ENCODE measurements around the gene HMGCS2. TPM values are rescaled to one million over a fixed set of nuclear protein-coding genes. Genes with fewer than 3 reads are reported as not detected.

The HMGCS2 gene
- total RNA-seq, 1 experiment from 2014 or later: not detected

DNA sequence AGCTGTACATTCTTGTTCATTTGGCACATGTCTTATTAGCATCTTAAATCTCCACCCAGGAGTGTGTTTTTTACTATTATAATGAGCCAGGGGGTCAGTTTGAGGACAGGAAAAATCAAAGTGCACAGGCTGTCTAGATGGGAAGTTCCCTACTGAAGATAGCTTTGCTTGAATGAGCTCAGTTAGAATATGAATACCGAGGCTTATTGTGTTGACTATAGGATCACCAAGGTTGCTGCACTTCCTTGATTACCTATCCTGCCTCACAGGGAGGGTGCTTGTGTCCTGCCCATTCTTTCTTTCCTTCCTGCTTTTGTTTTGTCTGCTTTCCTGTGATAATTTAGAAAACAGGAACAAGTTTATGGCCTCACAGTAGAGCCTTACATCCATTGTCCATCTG lies 40.7 kb downstream of the HMGCS2 start:
- H3F3A ChIP-seq (ENCODE audit: insufficient read depth, low read depth): peaks cover 43% of the 10 kb centered on the region
- peaks cover 92% of the 10 kb centered on the region for H4K20me1 ChIP-seq (ENCODE audit: insufficient read depth)
- TF ChIP-seq, protein P1, sequence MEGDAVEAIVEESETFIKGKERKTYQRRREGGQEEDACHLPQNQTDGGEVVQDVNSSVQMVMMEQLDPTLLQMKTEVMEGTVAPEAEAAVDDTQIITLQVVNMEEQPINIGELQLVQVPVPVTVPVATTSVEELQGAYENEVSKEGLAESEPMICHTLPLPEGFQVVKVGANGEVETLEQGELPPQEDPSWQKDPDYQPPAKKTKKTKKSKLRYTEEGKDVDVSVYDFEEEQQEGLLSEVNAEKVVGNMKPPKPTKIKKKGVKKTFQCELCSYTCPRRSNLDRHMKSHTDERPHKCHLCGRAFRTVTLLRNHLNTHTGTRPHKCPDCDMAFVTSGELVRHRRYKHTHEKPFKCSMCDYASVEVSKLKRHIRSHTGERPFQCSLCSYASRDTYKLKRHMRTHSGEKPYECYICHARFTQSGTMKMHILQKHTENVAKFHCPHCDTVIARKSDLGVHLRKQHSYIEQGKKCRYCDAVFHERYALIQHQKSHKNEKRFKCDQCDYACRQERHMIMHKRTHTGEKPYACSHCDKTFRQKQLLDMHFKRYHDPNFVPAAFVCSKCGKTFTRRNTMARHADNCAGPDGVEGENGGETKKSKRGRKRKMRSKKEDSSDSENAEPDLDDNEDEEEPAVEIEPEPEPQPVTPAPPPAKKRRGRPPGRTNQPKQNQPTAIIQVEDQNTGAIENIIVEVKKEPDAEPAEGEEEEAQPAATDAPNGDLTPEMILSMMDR (conservative IDR thresholded peaks at IDR 0.05): no peak
- no peak for TF ChIP-seq EZH2 (IDR thresholded peaks at IDR 0.05; ENCODE audit: low read depth)
- no TSS peak for BruUV-seq (replicated peaks)
- H3K36me3 ChIP-seq (ENCODE audit: low read depth): peaks cover 80% of the 10 kb centered on the region
- H3K9me2 ChIP-seq (ENCODE audit: insufficient read depth): no peaks in the 10 kb centered on the region
- CTCF ChIA-PET: no interaction called here
- H3K27me3 ChIP-seq (ENCODE audit: insufficient read depth, low read depth): no peaks in the 10 kb centered on the region
- POLR2A ChIA-PET (ENCODE audit: unreplicated experiment): interaction anchor here (0.6 kb wide), 1 partner anchor 46 kb away, joined by 3 read pairs; no protein-coding TSS in a partner anchor
- no peak for DNase-seq
- intact Hi-C loops (cut with micrococcal nuclease; ENCODE audit: unreplicated experiment): no loop called here
- H2AFZ ChIP-seq: no peak overlapping the region
- peaks cover 50% of the 10 kb centered on the region for H3K4me1 ChIP-seq (replicated peaks; ENCODE audit: insufficient read depth)
- peaks cover 18% of the 10 kb centered on the region for H3K79me2 ChIP-seq (ENCODE audit: low read depth)
- no peak overlapping the region for H3K4me3 ChIP-seq
- no peak overlapping the region for H3K27ac ChIP-seq
- H3K4me2 ChIP-seq: no peak overlapping the region
- no peaks in the 10 kb centered on the region for H3K9me3 ChIP-seq (ENCODE audit: insufficient read depth, low read depth)

DNA sequence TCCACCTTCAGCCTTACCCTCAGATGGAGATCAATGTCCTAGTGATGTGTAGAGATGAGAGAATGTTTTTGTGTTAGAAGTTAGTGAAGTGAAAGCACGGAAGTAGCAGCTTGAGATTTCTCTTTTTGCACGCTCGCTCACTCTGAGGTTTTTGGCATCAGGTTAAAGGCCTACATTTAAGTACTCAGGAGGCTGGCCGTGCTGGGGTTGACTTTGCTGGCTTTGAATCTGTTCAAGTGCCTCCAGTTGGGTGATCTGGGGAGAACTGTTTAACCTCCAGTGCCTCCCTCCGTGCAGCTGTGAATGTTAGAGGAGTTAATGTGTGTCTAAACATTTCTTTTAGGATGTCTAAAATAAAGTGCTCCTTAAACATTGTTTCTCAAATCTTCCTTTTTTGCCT lies 43.1 kb downstream of the HMGCS2 start:
- no TSS peak for BruUV-seq (replicated peaks)
- CTCF ChIA-PET: no interaction called here
- Histone ChIP-seq H3K27ac (no peak overlapping the region), H4K20me1 (ENCODE audit: insufficient read depth) (peaks cover 93% of the 10 kb centered on the region), H3F3A (ENCODE audit: insufficient read depth, low read depth) (peaks cover 28% of the 10 kb centered on the region), H3K9me2 (ENCODE audit: insufficient read depth) (no peaks in the 10 kb centered on the region), H3K36me3 (ENCODE audit: low read depth) (peaks cover 83% of the 10 kb centered on the region), H3K9me3 (ENCODE audit: insufficient read depth, low read depth) (no peaks in the 10 kb centered on the region), H3K79me2 (ENCODE audit: low read depth) (peaks cover 18% of the 10 kb centered on the region), H3K27me3 (ENCODE audit: insufficient read depth, low read depth) (no peaks in the 10 kb centered on the region), H3K4me2 (no peak overlapping the region), H3K4me3 (no peak overlapping the region), H3K4me1 (replicated peaks; ENCODE audit: insufficient read depth) (peaks cover 29% of the 10 kb centered on the region), H2AFZ (no peak overlapping the region)
- DNase-seq: no peak
- POLR2A ChIA-PET (ENCODE audit: unreplicated experiment): interaction anchor here (0.7 kb wide), 1 partner anchor 178 kb away, joined by 3 read pairs; no protein-coding TSS in a partner anchor
- TF ChIP-seq EZH2 (IDR thresholded peaks at IDR 0.05; ENCODE audit: low read depth): no peak
- TF ChIP-seq, protein P1 (conservative IDR thresholded peaks at IDR 0.05): no peak
- intact Hi-C loops (cut with micrococcal nuclease; ENCODE audit: unreplicated experiment): no loop called here

DNA sequence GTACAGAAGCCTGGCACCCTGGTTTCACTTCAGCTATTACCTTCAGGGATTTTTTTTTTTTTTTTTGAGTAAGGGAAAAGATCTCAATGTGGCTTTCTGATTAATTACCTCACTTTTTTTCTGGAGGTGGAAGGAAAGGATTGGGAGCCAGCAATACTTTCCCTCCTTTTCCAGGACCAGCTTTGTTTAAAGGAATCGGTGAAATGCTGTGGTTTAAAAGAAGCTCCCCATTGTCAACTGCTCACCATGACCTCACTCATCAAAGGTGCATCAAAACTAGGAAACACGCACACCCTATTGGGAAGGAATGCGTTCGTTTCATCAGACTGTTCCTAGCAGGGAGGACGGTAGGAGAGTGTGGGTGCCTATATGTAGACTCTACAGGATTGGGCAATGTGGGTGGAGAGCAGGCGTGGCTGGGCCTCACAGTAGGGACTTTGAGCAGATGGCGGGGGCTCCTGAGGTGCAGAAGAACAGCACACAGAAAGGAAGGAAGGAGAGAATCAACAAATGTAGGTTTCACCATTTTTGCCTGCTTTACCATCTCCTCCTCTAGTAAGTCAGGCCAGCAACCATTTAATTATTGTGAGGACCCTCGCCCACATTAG lies 44.0 kb downstream of the HMGCS2 start:
- TF ChIP-seq, protein P1 (conservative IDR thresholded peaks at IDR 0.05): no peak
- H3K9me3 ChIP-seq (ENCODE audit: insufficient read depth, low read depth): no peaks in the 10 kb centered on the region
- no peaks in the 10 kb centered on the region for H3K27me3 ChIP-seq (ENCODE audit: insufficient read depth, low read depth)
- BruUV-seq (replicated peaks): no TSS peak
- peaks cover 83% of the 10 kb centered on the region for H3K36me3 ChIP-seq (ENCODE audit: low read depth)
- H4K20me1 ChIP-seq (ENCODE audit: insufficient read depth): peaks cover 93% of the 10 kb centered on the region
- H2AFZ ChIP-seq: no peak overlapping the region
- H3K79me2 ChIP-seq (ENCODE audit: low read depth): peaks cover 27% of the 10 kb centered on the region
- no peak overlapping the region for H3K4me2 ChIP-seq
- ChIA-PET CTCF (interaction anchor here (0.7 kb wide), 1 partner anchor 91 kb away, joined by 4 read pairs; no protein-coding TSS in a partner anchor), POLR2A (ENCODE audit: unreplicated experiment) (no interaction called here)
- peaks cover 20% of the 10 kb centered on the region for H3K4me1 ChIP-seq (replicated peaks; ENCODE audit: insufficient read depth)
- DNase-seq: no peak
- intact Hi-C loops (cut with micrococcal nuclease; ENCODE audit: unreplicated experiment): no loop called here
- peaks cover 19% of the 10 kb centered on the region for H3F3A ChIP-seq (ENCODE audit: insufficient read depth, low read depth)
- H3K27ac ChIP-seq: no peak overlapping the region
- H3K9me2 ChIP-seq (ENCODE audit: insufficient read depth): no peaks in the 10 kb centered on the region
- no peak overlapping the region for H3K4me3 ChIP-seq
